ENCODE measurements around the gene ATG2A. TPM values are rescaled to one million over a fixed set of nuclear protein-coding genes. Genes with fewer than 3 reads are reported as not detected.

The ATG2A gene
- polyA plus RNA-seq, 2 donors, result 10.4 to 11.4 TPM

DNA sequence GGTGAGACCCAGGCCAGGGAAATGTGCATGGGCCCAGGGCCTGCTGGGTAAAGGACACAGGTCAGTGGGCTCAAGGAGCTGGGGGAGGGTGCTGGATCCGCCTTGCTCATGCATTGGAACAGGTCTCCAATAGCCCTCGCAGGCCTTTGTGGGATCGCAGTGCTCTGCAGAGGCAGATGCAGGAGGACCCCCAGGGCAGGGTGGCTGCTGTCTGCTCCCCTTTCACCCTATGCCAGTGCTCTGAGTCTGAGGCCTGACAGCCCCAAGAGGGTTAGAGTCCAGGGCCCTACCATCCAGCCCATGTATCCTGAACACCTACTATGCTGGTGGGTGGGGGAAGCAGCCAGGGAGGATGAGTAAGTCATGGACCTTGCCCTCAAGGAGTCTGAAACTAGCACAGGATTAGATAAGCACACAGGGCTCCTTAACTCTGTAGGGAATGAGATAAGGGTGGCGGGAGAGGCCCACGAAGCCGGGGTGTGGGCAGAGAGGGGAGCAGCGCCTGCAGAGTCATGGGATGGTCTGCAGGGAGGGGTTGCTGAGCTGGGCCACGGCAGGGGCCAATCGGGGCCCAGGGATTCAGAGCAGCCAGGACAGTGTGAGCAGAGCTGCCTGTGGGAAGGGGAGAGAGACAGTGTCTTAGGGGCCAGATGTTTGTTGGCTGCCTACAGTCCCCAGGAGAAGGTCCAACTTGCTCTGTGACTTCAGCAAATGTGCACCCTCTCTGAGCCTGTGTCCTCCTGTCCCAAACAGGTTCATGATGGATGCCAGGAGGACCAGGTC is 28.1 kb downstream of the ATG2A start:
- 60 to 65% methylated on average over 9 of the region's 9 CpGs for whole genome bisulfite sequencing, 2 donors
- Histone ChIP-seq H3K36me3 (ENCODE audit: control insufficient read depth in 2 of 2, insufficient read depth in 2 of 2, low read length in 1 of 2) (no peaks in the 10 kb centered on the region), H3K4me1 (ENCODE audit: control insufficient read depth in 2 of 2, insufficient read depth in 2 of 2, low read length in 1 of 2) (peaks cover 0 to 2% of the 10 kb centered on the region in 2 donors), H3K27ac (ENCODE audit: low read depth in 2 of 2, low read length in 1 of 2) (no peak overlapping the region), H3K4me3 (ENCODE audit: low read depth in 1 of 2, low read length in 2 of 2) (no peak overlapping the region), H3K9me3 (ENCODE audit: control insufficient read depth in 2 of 2, insufficient read depth in 1 of 2, low read depth in 1 of 2, low read length in 1 of 2) (no peaks in the 10 kb centered on the region), H3K27me3 (ENCODE audit: control insufficient read depth in 1 of 2, insufficient read depth in 2 of 2, low read length in 2 of 2) (no peaks in the 10 kb centered on the region)

DNA sequence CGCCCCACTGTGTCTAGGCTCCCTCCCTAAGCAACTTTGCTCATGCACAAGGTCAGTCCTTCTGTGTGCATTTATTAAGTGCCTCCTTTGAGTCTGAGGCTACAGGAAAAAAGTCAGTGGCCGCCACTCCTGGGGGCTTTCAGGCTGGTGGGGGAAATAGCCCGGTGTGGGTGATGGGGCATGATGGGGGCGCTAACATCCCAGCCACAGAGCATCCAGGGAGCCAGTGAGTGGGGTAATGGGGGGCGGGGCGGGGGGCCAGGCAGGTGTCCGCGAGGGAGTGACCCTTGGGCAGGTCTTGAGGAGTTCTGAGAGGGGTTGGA is 28.6 kb downstream of the ATG2A start:
- Histone ChIP-seq H3K27ac (ENCODE audit: low read depth in 2 of 2, low read length in 1 of 2) (peak overlapping the region in 1 of 2 donors; percentile 69), H3K4me1 (ENCODE audit: control insufficient read depth in 2 of 2, insufficient read depth in 2 of 2, low read length in 1 of 2) (peaks cover 0 to 2% of the 10 kb centered on the region in 2 donors), H3K4me3 (ENCODE audit: low read depth in 1 of 2, low read length in 2 of 2) (no peak overlapping the region), H3K27me3 (ENCODE audit: control insufficient read depth in 1 of 2, insufficient read depth in 2 of 2, low read length in 2 of 2) (no peaks in the 10 kb centered on the region), H3K9me3 (ENCODE audit: control insufficient read depth in 2 of 2, insufficient read depth in 1 of 2, low read depth in 1 of 2, low read length in 1 of 2) (no peaks in the 10 kb centered on the region), H3K36me3 (ENCODE audit: control insufficient read depth in 2 of 2, insufficient read depth in 2 of 2, low read length in 1 of 2) (no peaks in the 10 kb centered on the region)
- 62 to 72% methylated on average over 8 of the region's 8 CpGs for WGBS, 2 donors

DNA sequence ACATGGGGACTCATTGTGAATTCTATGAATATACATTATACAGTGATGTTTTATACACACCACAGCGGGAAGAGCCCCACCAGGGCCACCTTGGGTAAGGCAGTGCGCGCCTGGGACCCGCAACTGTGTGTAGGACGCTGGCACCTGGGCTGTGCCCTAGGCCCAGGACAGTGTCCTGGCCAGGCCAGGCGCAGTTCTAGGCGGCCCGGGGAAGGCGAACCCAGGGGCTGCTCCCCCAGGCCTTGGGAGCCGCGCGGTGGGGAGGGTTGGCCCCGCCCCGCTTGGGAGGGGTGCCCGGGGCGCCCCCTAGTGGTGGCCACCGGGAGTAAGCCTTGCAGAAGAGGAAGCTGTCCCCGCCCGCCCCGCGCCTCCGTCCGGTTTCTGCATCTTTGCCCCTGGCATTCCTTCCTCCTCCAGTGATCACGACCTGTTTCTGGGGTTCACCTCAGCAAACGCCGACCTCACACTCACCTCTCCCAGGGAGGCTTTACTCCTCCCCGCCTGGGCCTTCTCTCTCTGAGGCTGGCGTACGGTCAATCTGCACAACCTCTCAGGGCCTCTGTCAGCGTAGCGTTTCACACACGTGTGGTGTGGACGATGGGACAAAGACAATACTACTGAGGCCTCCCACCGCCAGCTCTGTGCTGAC is 29.1 kb downstream of the ATG2A start:
- no peaks in the 10 kb centered on the region for H3K9me3 ChIP-seq (ENCODE audit: control insufficient read depth in 2 of 2, insufficient read depth in 1 of 2, low read depth in 1 of 2, low read length in 1 of 2)
- H3K27ac ChIP-seq (ENCODE audit: low read depth in 2 of 2, low read length in 1 of 2), result peak overlapping the region in 1 of 2 donors; percentile 69
- no peak overlapping the region for H3K4me3 ChIP-seq (ENCODE audit: low read depth in 1 of 2, low read length in 2 of 2)
- H3K27me3 ChIP-seq (ENCODE audit: control insufficient read depth in 1 of 2, insufficient read depth in 2 of 2, low read length in 2 of 2), result no peaks in the 10 kb centered on the region
- 12% methylated on average over 33 to 34 of the region's 34 CpGs for WGBS, 2 donors
- H3K36me3 ChIP-seq (ENCODE audit: control insufficient read depth in 2 of 2, insufficient read depth in 2 of 2, low read length in 1 of 2), result no peaks in the 10 kb centered on the region
- peaks cover 0 to 2% of the 10 kb centered on the region in 2 donors for H3K4me1 ChIP-seq (ENCODE audit: control insufficient read depth in 2 of 2, insufficient read depth in 2 of 2, low read length in 1 of 2)

DNA sequence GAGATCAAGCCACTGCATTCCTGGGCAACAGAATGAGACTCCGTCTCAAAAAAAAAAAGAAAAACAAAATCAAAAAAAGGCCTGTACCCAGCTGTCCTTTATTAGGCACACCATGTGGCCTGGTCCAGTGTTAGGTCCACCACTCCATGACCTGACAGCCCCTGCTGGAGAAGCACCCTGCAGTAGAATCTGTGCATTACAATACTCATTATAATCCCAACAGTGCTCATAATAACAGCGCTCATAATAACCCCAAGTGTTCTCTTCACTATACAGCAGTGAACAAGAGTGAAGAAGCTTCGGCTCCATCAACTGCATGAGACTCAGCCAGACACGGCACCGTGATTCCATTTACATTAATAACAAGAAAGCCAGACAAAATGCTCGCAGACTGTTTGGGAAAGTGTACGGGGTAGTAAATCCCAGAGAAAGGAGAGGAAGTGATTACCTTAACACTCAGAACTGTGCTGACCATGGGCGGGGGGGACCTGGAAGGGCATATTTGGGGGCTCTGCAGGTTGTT is 29.7 kb downstream of the ATG2A start:
- Histone ChIP-seq H3K4me1 (ENCODE audit: control insufficient read depth in 2 of 2, insufficient read depth in 2 of 2, low read length in 1 of 2) (peaks cover 0 to 2% of the 10 kb centered on the region in 2 donors), H3K4me3 (ENCODE audit: low read depth in 1 of 2, low read length in 2 of 2) (no peak overlapping the region), H3K27ac (ENCODE audit: low read depth in 2 of 2, low read length in 1 of 2) (no peak overlapping the region), H3K9me3 (ENCODE audit: control insufficient read depth in 2 of 2, insufficient read depth in 1 of 2, low read depth in 1 of 2, low read length in 1 of 2) (no peaks in the 10 kb centered on the region), H3K27me3 (ENCODE audit: control insufficient read depth in 1 of 2, insufficient read depth in 2 of 2, low read length in 2 of 2) (no peaks in the 10 kb centered on the region), H3K36me3 (ENCODE audit: control insufficient read depth in 2 of 2, insufficient read depth in 2 of 2, low read length in 1 of 2) (no peaks in the 10 kb centered on the region)
- WGBS, 2 donors, result 67 to 77% methylated on average over 8 of the region's 8 CpGs

DNA sequence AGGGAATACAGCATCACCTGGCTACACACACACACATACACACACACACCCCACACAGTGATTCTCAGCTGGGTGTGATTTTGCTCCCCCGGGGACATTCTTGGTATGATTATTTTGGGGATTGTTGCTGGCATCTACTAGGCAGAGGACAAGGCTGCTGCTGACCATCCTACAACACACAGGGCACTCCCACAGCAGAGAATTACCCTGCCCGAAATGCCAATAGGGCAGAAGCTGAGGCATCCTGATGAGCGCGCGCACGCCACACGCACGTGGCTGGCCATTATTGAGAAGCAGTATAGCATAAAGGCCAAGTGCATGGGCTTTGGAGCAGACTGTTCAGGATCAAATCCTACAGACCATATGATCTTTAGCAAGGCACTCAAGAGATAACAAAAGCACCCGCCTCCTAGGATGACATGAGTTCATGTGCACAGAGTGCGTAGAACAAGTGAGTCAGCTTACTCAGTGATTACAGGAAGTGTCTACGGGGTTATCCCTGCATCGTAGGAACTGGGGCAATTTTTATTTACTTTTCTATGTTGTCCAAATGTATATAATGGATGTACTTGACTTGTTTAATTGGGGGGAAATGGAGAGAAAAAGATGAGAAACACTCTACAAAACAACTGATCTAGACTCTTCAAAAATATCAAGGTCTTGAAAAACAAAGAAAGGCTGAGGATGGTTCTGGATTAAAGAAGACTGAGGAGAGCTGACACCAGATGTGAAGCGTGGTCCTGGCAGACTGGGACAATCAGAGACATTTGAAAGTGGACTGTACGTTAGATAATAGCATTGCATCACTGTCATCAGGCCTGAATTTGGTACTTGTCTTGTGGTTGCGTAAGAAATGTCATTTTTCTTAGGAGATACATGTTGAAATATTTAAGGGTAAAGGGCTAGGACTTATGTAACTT is 31.4 kb downstream of the ATG2A start:
- Histone ChIP-seq H3K4me1 (ENCODE audit: control insufficient read depth in 2 of 2, insufficient read depth in 2 of 2, low read length in 1 of 2) (peaks cover 0 to 4% of the 10 kb centered on the region in 2 donors), H3K9me3 (ENCODE audit: control insufficient read depth in 2 of 2, insufficient read depth in 1 of 2, low read depth in 1 of 2, low read length in 1 of 2) (no peaks in the 10 kb centered on the region), H3K27ac (ENCODE audit: low read depth in 2 of 2, low read length in 1 of 2) (no peak overlapping the region), H3K4me3 (ENCODE audit: low read depth in 1 of 2, low read length in 2 of 2) (no peak overlapping the region), H3K36me3 (ENCODE audit: control insufficient read depth in 2 of 2, insufficient read depth in 2 of 2, low read length in 1 of 2) (no peaks in the 10 kb centered on the region), H3K27me3 (ENCODE audit: control insufficient read depth in 1 of 2, insufficient read depth in 2 of 2, low read length in 2 of 2) (no peaks in the 10 kb centered on the region)
- WGBS, 2 donors, result 75 to 77% methylated on average over 15 of the region's 15 CpGs

DNA sequence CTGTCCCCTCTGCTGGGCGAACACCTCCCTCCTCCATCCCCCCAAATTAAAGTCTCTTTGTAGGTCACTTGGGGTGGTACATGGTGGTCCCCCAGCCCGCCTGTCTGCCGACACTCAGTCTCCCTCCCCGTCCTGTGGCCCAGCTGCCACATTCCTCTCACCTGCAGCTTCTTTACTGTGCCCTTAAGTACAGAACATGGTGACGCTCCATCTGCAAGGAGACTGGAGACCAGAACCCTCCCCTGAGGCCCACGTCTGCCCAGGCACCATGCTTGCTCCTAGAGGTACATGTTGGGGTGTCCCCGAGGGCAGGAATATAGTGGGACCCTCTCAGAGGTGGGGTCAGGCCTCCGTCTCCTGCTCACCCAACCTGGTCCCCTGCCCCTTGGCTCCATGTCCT is 33.0 kb downstream of the ATG2A start:
- Histone ChIP-seq H3K4me3 (ENCODE audit: low read depth in 1 of 2, low read length in 2 of 2) (no peak overlapping the region), H3K36me3 (ENCODE audit: control insufficient read depth in 2 of 2, insufficient read depth in 2 of 2, low read length in 1 of 2) (no peaks in the 10 kb centered on the region), H3K4me1 (ENCODE audit: control insufficient read depth in 2 of 2, insufficient read depth in 2 of 2, low read length in 1 of 2) (peaks cover 4 to 7% of the 10 kb centered on the region in 2 donors), H3K27me3 (ENCODE audit: control insufficient read depth in 1 of 2, insufficient read depth in 2 of 2, low read length in 2 of 2) (no peaks in the 10 kb centered on the region), H3K9me3 (ENCODE audit: control insufficient read depth in 2 of 2, insufficient read depth in 1 of 2, low read depth in 1 of 2, low read length in 1 of 2) (no peaks in the 10 kb centered on the region), H3K27ac (ENCODE audit: low read depth in 2 of 2, low read length in 1 of 2) (no peak overlapping the region)
- WGBS, 2 donors, result 90 to 93% methylated on average over 8 of the region's 8 CpGs

DNA sequence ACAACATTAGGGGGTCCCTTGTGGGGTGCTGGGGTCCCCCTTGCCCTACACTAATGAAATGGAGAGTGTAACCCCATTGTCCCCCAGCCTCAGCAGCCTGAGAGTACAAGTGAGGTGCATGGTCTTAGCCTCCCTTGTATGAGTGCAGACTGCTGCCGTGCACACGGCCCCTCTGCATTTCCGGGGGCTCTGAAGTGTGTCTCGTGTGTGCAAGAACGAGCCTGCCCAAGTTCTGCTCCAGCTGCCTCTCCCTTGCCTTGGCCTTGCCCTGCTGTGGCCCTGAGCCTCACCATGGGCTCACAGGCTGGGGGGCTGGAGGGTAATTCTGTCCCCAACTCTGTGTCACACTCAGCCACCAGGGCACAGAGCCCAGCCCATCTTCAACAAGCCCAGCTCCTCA is 33.4 kb downstream of the ATG2A start:
- Histone ChIP-seq H3K27me3 (ENCODE audit: control insufficient read depth in 1 of 2, insufficient read depth in 2 of 2, low read length in 2 of 2) (no peaks in the 10 kb centered on the region), H3K27ac (ENCODE audit: low read depth in 2 of 2, low read length in 1 of 2) (no peak overlapping the region), H3K4me3 (ENCODE audit: low read depth in 1 of 2, low read length in 2 of 2) (no peak overlapping the region), H3K4me1 (ENCODE audit: control insufficient read depth in 2 of 2, insufficient read depth in 2 of 2, low read length in 1 of 2) (peaks cover 4 to 7% of the 10 kb centered on the region in 2 donors), H3K36me3 (ENCODE audit: control insufficient read depth in 2 of 2, insufficient read depth in 2 of 2, low read length in 1 of 2) (no peaks in the 10 kb centered on the region), H3K9me3 (ENCODE audit: control insufficient read depth in 2 of 2, insufficient read depth in 1 of 2, low read depth in 1 of 2, low read length in 1 of 2) (no peaks in the 10 kb centered on the region)
- 82 to 86% methylated on average over 5 of the region's 5 CpGs for WGBS, 2 donors

DNA sequence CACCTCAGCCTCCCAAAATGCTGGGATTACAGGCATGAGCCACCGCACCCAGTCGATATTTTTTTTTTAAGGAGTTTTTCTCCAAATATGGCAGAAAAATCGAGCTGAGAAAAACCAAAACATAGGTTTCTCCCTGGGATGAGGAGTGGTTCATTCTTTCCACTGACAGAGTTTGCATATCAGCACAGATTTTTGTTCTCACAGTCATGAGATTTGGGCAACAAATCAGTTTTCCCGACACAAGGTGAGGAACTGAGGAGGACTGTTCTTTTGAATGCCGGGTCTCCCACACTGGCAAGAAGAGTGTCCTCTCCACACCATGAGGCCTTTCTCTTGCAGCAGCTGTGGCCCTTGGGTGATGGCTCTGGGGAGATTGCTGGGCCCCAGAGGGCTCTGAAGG is 34.8 kb downstream of the ATG2A start:
- Histone ChIP-seq H3K4me1 (ENCODE audit: control insufficient read depth in 2 of 2, insufficient read depth in 2 of 2, low read length in 1 of 2) (peaks cover 4 to 12% of the 10 kb centered on the region in 2 donors), H3K4me3 (ENCODE audit: low read depth in 1 of 2, low read length in 2 of 2) (no peak overlapping the region), H3K27ac (ENCODE audit: low read depth in 2 of 2, low read length in 1 of 2) (peak overlapping the region in 1 of 2 donors; percentile 6), H3K9me3 (ENCODE audit: control insufficient read depth in 2 of 2, insufficient read depth in 1 of 2, low read depth in 1 of 2, low read length in 1 of 2) (no peaks in the 10 kb centered on the region), H3K27me3 (ENCODE audit: control insufficient read depth in 1 of 2, insufficient read depth in 2 of 2, low read length in 2 of 2) (no peaks in the 10 kb centered on the region), H3K36me3 (ENCODE audit: control insufficient read depth in 2 of 2, insufficient read depth in 2 of 2, low read length in 1 of 2) (no peaks in the 10 kb centered on the region)
- WGBS, 2 donors, result 75 to 80% methylated on average over 5 of the region's 5 CpGs

DNA sequence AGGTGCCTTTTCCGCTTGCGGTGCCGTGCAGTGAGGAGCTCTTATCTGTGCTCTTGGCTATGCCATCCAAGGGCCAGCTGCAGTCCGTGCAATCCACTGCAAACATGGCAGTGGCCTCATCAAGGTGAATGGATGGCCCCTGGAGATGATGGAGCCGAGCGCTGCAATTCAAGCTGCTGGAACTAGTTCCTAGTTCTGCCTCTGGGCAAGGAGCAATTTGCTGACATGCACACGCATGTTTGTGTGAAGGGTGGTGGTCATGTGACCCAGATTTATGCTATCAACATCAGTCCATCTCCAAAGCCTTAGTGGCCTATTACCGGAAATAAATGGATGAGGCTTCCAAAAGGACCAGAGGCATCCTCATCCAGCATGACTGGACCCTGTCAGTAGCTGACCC is 35.5 kb downstream of the ATG2A start:
- Histone ChIP-seq H3K36me3 (ENCODE audit: control insufficient read depth in 2 of 2, insufficient read depth in 2 of 2, low read length in 1 of 2) (no peaks in the 10 kb centered on the region), H3K27me3 (ENCODE audit: control insufficient read depth in 1 of 2, insufficient read depth in 2 of 2, low read length in 2 of 2) (no peaks in the 10 kb centered on the region), H3K27ac (ENCODE audit: low read depth in 2 of 2, low read length in 1 of 2) (peak overlapping the region in 1 of 2 donors; percentile 33), H3K4me3 (ENCODE audit: low read depth in 1 of 2, low read length in 2 of 2) (no peak overlapping the region), H3K9me3 (ENCODE audit: control insufficient read depth in 2 of 2, insufficient read depth in 1 of 2, low read depth in 1 of 2, low read length in 1 of 2) (no peaks in the 10 kb centered on the region), H3K4me1 (ENCODE audit: control insufficient read depth in 2 of 2, insufficient read depth in 2 of 2, low read length in 1 of 2) (peaks cover 4 to 19% of the 10 kb centered on the region in 2 donors)
- WGBS, 2 donors, result 49 to 59% methylated on average over 8 of the region's 8 CpGs
